Right lobe of liver (tissue), 4 donors: ENCODE measurements around the gene DDX39A.

Experiments
- CTCF ChIP-seq, 4 donors: fragments of 200-600 bp in 3 of 4; fragments of 450-650 bp in 1 of 4; IDR thresholded peaks; one replicate each; pipeline versions ENCODE4 v1.5.1 to v1.8.0; 2016 to 2022; ENCODE audit warnings: antibody characterized with exemption in 4 of 4, mild to moderate bottlenecking in 2 of 4
- POLR2A ChIP-seq: fragments of 450-650 bp; IDR thresholded peaks from one replicate; pipeline ENCODE4 v1.6.1; 2017; ENCODE audit warnings: antibody characterized with exemption, mild to moderate bottlenecking
- donor health status: DM: no; HTN: no; CAD: no.
- donor health status: DM: no; HTN: no; CAD: no.
- donor health status: DM: no; HTN: yes; CAD: no.

- TF ChIP-seq POLR2A: no peak
- no peak for TF ChIP-seq CTCF (IDR thresholded peaks at IDR 0.05)
Measured at GRCh38 chr19:14450876-14451275, 31.7 kb upstream of the DDX39A start.
